Activated effector memory CD4-positive, alpha-beta T cell treated with Interleukin-2 at 50 U/mL for 16 hours (primary cell): Measurements from ENCODE around the gene FHIT.

ENCODE experiments used
- DNase-seq: peaks from one replicate; pipeline ENCODE4 v3.0.0-alpha.2; 2020

FHIT gene

DNA sequence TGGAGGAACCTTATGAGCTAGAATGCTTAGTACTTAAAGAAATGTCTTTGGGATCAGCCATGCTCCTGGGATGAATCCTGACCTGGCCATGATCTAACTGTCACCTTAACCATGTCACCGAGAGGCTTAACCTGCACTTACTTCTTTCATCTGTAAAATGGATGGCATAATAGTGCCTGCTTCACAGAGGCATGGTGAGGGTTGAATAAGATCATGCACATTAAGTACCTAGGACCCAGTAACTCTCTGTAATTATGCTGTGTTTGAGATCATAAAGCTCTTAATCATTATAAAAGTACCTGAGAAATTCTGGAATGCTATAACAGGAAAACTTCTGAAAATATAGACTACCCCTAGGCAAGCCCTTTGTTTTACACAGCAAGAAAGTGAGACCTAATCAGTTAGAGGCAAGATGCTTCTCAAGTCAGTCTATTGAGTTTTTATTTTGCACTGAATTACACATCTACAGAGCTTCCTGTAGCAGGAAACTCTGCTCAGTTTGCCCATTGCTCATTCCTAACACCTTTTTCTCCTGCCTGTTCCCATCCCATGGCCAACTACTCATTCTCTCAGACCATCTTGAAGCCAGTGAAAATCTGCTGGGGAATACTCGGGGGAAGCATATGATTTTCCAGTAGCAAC, 1185.9 kb downstream of the FHIT start:
- no peak for DNase-seq

DNA sequence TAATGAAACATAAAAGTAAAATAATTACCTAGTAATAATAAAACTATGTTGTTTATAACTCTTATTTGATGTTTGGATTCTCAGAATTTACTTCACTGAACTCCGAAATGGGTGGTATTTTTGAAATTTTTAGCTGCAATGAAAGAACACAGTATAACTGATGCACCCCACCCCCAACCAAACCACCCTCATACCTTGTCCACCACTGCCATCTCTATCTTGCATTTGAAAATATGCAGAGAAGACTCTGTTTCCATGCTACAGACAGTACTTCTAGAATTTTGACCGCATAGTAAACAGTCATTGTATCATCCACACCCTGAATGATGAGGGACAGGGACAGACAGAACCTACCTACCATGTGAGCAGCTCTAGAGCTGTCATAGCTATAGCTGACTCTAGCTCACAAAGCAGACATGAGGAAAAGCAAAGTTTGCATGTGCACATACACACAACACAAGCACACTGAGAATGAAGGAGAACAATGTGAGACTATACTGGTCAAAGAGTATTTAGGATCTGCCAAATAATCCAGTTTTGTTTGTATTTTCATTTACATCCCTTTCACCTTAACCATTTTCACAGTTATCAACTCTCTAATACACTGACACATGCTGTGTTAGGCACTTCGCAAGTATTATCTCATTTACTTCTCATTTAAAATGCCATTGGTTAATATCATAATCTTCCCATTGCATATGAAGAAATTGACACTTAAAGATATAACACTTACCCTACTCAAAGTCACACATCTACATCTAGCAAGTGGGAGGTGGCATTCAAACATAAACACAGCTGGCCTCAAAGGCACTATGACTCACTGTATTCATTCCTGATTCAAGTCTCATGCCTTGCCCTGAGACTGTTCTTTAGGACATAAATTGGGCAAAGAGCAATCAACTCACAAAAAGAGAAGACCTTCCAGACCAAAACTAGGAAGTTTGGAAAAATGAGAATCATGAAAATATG, 1186.8 kb downstream of the FHIT start:
- DNase-seq = no peak

DNA sequence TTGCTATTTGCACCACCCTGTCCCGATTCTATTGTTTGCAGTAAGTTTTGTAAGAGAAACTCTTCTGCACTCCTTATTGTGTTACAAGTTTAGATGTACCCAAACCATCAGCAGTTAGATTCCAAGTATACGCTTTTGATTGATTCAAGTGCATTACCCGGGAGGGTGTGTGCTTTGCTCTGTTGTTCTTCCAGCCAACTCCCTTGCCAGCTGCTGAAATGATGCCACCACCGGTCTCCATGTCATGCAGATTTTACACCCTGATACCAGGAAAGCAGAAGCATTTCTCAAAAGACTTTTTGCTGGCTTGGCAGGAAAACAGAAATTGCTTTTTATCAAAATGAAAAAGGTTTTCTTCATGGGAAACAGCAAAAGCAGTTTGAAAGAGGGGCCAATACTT, 1194.8 kb downstream of the FHIT start:
- no peak for DNase-seq

DNA sequence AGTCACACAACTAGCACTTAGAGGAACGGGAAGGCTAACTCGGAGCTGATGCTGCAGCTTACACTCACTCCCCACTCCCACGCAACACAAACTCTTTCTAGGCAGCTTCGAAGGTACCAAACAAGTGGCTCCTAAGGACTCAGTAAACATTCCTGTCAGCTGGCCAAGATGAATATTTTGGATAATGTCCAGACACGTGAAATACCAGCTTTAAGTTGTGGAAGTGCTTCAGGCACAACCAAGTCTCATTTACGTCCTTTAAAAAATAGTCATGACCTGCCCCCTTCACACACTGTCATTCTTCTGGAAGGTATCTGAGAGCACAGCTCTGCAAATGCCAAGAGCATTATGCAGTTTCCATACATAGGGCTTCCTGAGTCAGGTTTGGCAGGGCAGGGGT, 1195.5 kb downstream of the FHIT start:
- no peak for DNase-seq

DNA sequence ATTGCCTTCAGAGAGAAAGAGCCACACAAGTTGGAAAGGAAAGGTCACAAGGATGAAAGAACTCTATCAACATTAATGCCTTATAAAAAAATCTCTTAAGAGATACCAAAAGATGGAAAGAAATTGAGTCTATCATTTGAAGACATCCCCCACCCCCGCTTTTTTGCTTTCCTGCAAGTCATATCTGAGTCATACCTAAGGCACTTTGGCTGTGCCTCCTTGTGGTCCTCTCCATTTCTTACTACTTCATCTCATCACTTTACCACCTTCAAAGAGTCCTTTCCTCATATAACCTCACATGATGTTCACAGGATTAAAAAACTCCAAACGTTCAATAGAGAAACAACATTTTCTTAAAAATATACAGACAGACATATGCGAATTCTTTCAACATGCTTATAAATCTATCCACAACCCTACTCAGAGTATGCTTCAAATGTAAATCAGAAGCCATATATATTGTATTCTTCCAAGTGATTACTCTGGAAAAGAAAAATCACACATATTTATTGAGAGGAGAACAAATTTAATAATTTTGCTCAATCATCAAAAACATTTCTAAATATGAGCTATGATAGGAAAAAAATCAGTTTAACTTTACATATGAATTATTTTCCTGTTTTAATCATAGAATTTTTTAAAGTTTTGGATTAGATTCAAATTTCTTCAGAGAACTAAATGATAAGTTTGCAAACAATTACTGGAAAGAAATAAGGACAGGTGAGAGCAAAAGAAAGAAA, 1197.6 kb downstream of the FHIT start:
- DNase-seq = no peak

DNA sequence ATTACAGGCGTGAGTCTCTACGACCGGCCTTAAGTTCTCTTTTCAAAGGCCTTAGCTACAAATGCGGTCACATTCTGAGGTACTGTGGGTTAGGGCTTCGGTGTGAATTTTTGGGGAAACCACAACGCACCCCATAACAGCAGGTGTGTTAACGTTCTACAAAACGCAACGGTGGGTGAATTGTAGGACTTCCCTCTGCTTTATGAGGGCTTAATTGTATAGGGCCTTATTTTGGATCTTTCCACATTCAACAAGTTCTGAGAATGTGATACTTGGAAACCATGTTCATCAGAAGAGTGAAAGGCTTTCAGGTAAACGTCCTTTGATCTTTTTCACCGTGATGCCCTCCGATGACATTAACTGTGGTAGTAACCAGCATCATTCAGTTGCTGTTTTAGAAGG, 1202.8 kb downstream of the FHIT start:
- peak; percentile 11 for DNase-seq

DNA sequence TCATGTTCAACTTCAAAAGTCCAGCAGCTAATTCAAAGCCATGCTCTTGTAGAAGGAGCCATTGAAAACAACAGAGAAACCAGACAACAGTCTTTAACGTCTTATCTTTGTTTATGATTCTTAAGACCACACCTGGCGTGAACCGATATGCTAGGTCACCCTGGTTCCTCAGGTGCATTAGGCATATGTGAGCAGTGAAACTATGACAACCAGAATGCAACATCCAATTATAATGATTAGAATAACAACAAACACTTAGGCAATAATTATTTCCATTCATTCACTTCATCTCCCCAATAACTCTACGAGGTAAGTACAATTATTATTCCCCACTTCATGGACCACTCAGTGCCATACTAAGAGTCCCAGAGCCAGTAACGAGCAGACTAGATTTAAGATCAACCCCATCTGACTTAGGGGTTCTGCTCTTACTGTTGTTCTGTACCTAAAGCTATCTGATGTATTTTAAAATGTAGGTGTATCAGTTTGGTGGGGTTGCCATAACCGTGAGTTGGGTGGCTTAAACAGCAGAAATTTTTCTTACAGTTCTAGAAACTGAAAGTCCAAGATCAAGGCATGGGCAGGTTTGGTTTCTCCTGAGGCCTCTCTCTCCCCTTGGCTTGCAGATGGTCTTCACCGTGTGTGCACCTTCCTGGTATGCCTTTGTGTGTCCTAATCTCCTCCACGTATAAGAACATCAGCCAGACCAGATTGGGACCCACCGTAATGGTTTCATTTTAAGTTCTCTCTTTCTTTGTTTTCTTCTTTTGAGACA, 1203.6 kb downstream of the FHIT start:
- no peak for DNase-seq

DNA sequence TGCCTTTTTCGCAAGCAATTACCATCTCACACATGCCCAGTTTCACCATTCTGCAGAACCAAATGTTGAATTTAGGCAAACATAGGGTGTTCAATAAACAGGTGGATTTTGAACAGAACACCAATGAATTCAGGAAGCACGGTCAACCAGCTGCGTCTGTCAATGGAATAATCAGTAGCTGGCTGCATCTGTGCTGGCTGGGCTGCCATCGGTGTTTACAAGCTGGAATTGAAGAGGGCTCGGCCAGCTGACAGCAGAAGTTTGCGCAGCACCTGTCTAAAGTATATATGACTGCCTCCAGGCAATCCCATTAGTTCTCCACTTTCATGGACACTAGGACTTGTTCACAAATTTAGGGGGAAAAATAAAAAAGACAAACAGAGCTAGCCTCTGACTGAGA, 1205.0 kb downstream of the FHIT start:
- no peak for DNase-seq

DNA sequence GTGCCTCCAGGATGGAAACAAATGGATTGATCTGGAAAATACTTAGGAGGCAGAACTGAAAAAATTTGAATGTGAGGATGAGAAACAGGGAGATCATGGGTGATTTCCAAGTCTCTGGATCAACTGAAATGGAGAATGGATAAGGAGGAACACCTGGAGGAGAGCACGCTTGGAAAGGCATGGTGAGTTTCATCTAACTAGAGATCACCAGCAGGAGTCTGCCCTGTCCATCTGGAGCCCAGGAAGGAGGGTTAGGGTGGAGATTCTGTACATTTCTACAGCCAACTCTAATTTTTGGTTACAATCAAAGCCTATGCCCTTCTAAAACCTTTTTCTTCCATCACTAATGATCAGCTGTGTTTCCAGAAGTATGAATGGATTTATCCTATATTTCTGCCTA, 1205.6 kb downstream of the FHIT start:
- no peak for DNase-seq

DNA sequence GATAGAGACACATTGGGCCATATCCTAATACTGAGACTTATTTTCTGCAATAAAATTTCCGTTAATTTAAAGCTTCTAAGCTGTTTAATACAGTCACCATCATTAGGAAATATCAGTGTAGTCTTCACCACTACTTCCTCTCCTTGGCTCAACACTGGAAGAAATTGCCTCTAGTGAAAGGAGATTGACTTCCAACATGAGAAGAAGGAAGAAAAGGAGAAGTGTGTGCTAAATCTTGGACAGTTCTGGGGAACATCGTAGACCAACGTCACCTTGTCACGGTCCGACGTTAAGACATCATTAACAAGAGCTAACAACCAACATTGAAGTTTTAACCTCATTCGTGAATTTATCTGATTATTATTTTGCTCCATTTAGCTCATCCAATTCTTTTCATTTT, 1214.4 kb downstream of the FHIT start:
- DNase-seq = no peak

DNA sequence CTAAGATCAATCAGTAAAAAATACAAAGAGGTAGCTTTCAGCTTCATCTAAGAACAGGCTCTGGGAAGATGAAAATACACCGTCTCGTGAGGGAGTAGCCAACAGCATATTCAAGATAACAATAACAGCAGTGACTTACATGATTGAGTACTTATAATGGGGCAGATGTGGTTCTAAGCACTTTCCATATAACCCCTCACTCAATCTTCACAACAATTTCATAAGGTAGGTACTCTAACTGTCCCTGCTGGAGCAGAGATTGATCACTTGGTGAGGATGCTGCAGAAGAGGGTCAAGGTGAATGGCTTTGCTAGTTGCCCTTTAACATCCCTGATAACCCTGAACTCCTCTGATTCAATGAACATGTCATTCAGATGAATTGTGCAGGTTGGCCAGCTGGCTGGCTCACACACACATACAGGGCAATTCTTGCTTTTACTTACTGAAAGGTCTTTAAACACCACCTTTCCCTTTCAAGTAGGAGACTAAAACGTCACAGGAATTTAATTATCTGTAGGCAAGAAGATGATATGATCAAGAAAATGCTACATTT, 1217.3 kb downstream of the FHIT start:
- no peak for DNase-seq

DNA sequence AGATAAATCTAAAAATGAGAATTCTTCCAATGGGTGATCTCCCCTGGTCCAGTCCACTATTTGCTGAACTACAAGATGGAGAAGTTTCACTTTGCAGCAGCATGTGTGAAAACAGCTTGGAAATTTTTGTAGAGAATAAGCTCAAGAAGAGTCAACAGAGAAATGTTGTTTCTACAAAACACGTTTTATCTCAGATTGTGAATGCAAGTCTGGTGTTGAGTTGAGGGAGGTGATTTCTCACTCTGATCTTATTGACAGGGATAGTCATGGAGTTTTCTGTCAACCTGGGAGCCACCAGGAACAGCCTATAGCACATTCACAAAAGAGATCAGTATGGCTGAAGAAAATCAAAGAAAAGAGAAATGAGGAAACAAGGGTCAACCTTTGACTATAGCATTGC, 1220.3 kb downstream of the FHIT start:
- no peak for DNase-seq

DNA sequence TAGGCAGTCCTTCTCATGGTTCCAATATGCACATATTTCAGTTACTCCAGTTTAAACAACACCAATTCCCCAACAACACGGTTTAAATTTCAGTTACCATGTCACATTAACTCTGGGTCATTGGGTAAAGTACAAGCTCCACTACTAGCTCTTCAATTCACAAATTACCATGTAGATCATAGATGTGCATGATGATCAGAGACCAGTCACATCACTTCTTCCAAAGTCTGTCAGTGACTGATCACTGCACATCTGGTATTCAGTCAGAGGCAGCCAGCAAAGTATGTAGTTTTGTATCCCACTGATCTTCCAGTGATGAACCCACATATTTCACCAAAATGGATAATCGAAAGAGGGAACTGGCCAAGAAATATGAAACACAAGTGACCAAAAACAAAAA, 1223.0 kb downstream of the FHIT start:
- DNase-seq = no peak

DNA sequence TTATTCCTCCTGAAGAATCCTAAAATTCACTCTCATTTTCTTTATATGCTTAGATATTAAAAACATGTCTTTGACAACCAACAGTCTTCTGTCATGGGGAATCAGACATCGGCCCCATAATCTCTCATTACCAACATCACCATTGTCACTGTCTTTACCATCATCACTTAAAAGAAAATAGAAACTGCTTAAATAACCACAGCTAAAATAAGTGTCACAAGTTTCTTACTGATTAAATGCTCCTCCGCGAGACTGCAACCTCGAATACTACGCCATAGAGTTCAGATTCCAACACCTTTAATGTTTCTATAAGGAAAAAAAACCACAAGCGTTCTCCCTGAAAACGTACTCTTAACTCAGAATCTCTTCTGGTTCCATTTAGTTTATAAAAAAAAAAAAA, 1223.9 kb downstream of the FHIT start:
- DNase-seq = no peak

DNA sequence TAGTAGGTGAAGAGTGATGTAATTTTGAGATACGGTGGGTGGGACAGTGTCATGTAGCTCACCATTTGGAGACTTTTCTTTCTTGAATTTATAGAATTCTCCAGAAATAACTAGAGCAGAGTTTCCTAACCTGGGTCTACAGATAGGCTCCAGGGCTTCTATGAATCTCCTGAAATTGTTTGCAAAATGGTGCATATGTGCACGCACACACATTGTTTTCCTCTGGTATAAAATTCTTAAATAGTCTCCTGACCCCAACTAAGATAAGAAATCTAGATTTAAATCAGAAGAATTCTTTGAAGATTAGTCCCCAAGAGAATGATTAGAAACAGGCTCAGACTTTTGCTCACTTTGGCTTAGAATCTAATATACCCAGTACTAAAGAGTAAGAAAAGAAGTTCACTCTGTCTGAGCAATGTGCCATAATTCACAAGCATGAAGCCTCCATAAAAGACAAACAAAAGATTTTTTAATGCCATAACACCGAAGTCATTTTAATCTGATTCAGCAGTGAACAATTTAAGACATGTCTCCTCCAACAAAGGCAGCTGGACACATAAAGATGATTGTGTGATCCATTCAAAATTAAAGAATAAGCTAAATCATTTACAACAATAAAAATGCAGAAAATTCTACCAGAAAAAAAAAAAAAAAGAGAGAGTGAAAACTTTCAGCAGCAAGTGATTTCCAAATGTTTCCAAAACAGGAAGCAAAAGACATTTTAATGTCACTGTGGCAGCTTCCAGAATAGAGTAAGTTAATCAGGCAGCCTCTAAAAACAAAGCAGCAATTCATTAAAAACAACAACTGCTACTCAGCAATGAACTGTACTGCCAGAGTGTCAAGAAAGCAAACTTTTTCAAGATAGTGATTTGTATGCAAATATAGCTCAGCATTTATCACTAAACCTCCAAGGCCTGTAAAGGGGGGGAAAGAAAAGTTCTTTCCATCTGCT, 1225.9 kb downstream of the FHIT start:
- DNase-seq = no peak

DNA sequence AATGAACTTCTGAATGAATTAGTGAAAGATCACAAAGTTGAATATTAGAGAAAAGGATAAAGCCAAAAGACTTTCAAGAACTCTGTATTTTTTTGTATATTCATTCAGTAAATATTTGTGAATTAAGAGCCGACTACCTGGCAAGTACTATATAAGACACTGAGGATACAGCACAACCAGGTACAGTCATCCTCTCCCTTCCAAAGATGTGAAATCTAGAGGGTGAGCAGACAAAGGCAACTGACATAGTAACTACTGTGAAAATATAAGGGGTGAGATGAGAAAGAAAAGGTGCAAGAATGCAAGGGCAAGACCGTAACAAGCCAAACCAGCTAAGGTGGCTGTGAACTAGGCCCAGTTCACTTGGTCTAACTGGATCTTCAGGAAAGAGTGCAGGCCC, 1226.9 kb downstream of the FHIT start:
- DNase-seq = no peak

DNA sequence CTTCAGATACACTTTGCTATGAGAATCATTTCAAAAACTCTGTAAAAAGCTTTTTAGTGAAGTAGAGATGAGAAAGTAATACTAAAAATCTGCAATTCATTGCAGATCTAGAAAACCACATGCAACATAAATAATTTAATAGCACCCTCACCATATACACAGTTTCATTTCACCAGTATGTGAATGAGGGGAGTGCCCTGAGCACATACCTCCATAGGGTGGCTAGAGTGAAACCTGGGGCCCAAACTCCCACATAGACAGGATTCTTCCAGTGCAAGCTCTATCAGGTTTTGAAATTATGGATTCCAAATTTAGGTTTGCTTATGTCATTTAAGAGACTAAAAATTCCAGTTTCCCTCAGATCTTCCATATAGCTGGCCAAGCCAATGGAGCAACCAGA, 1228.1 kb downstream of the FHIT start:
- no peak for DNase-seq

DNA sequence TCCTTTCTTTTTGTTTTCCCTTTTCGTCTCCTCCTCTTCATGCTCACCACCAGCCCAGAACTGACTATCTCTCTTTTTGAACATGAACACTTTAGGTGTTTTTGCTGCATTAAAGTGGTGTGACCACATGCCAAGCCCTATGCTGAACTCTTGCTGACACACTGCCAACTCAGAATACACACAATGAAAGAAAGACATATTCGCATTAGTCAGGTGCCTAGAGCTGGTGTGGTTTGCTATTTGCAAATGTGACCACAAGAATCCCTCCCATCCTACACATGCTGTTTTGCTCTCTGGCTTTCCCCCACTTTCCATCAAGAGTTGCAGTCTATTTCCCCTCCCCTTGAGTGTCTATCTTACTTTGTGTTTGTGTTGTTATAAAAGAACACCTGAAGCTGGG, 1233.6 kb downstream of the FHIT start:
- peak; percentile 19 for DNase-seq

DNA sequence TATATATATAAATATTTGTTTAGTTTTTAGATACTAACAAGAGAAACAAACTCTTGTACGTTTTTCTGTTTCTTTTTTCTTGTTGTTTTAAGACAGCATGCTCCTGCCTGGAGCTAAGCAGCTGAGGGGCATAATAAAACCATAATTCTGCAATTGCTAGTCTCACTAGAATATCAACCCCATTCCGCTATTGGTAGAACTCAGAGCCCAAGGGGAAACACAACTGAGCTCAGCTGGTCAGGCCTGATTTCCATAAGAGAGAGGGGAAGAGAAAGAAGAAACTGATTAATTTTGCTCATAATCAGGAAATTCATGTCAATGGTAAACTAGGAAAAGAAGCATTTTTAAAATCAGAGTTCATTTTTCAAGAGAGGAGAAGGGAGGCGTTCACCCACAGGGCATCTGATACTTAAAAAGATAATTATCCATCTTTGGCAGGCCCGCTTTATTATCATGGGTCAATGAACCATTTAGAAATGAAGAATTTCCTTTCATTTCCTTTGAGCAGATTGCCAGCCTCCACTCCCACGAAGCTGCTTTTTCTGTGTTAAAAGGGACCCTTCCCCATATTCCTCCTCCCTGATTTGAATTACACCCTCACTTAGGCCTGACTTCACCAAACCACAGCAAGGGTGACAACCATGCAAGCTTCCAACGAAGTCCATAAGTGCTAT, 1236.1 kb downstream of the FHIT start:
- no peak for DNase-seq

DNA sequence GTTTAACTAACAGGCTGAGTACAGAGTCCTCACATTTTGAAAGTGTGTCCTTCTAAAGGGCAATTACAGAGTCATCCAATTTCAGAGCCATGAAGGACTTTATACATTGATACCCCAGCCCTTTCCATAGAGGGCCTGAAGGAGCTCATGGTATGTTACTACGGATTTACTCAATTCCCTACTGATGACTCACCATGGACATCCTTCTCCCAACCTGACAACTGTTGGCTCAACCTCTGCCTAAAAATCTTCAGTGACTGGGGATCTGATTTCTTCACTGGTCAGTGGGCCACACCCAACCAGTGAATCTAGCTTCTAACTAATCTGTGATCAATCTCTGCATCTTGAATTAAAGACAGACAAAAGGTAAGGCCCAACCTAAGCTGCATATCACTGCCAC, 1238.0 kb downstream of the FHIT start:
- no peak for DNase-seq

DNA sequence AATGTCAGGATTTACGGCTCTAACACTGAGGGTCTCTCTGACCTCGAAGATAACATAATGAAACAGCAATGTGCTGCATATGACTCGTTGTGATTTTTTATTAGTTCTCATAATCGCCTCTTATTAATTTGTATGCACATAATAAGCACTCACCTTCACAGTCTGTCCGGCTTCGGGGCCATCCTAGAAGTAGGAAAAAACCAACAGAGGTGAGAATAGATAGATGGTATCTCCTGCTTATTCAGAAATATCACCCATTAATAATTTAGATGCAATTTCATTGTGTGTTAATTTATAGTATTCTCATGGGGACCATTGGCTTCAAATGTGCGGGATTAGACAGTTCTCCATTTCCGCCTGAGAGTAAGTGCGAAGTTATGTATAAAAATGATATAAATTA, 1240.0 kb downstream of the FHIT start:
- DNase-seq = no peak
